CD8-positive, alpha-beta memory T cell (primary cell): ENCODE results near the gene TANC1. TPM values are rescaled to one million over a fixed set of nuclear protein-coding genes. Genes with fewer than 3 reads are reported as not detected.
"Not testable (repeated sequence)": the region's sequence is repeated elsewhere in the genome, so short reads cannot be mapped to it uniquely, and the experiment has no call there.

Experiments
- CTCF ChIA-PET: fragments of 350-600 bp; sonication (Branson Sonifier 250); formaldehyde crosslinking; loops from one replicate; lab custom pipeline; 2021; ENCODE audit warnings: antibody characterized with exemption; lab: Charles Lee
- POLR2A ChIA-PET: fragments of 350-600 bp; sonication (Branson Sonifier 250); formaldehyde crosslinking; loops from one replicate; lab custom pipeline; 2021; ENCODE audit warnings: antibody characterized with exemption; lab: Charles Lee
- DNase-seq, 5 donors: peaks; one replicate each; pipeline versions ENCODE4 v3.0.0 to v3.0.0-alpha.2; 2020 to 2022; ENCODE audit warnings: mixed read lengths in 1 of 5
- H3K27ac ChIP-seq: one replicate; pipeline ENCODE4 v1.7.0; 2013; ENCODE audit warnings: low read depth, mild to moderate bottlenecking, low read length, moderate library complexity
- H3K27me3 ChIP-seq: 2 replicates; pipeline ENCODE4 v1.7.0; 2013; ENCODE audit warnings: low read length, mild to moderate bottlenecking; ENCODE audit not compliant: insufficient read depth, poor library complexity, severe bottlenecking
- H3K36me3 ChIP-seq: 2 replicates; pipeline ENCODE4 v1.7.0; 2013; ENCODE audit warnings: mild to moderate bottlenecking, low read length, moderate library complexity; ENCODE audit not compliant: insufficient read depth
- H3K4me1 ChIP-seq: 2 replicates; pipeline ENCODE4 v1.7.0; 2013; ENCODE audit warnings: mild to moderate bottlenecking, low read length, moderate library complexity; ENCODE audit not compliant: insufficient read depth
- H3K4me3 ChIP-seq: 2 replicates; pipeline ENCODE4 v1.7.0; 2013; ENCODE audit warnings: mild to moderate bottlenecking, low read length
- H3K9me3 ChIP-seq: 2 replicates; pipeline ENCODE4 v1.7.0; 2013; ENCODE audit warnings: mild to moderate bottlenecking, low read length
- H3K27ac Mint-ChIP-seq, 8 donors: one replicate each; pipeline ENCODE4 v1.8.0; 2020 to 2021; ENCODE audit warnings: mixed read lengths in 8 of 8, mild to moderate bottlenecking in 6 of 8, inconsistent platforms in 3 of 8, moderate library complexity in 3 of 8
- H3K27me3 Mint-ChIP-seq, 2 donors: one replicate each; pipeline ENCODE4 v1.8.0; 2020 to 2021; ENCODE audit warnings: mixed read lengths in 2 of 2, mild to moderate bottlenecking in 1 of 2, moderate library complexity in 1 of 2
- H3K36me3 Mint-ChIP-seq, 3 donors: one replicate each; pipeline ENCODE4 v1.8.0; 2020 to 2021; ENCODE audit warnings: mixed read lengths in 3 of 3, inconsistent platforms in 1 of 3, mild to moderate bottlenecking in 1 of 3
- H3K4me1 Mint-ChIP-seq, 3 donors: one replicate each; pipeline ENCODE4 v1.8.0; 2020 to 2021; ENCODE audit warnings: mixed read lengths in 3 of 3, inconsistent platforms in 1 of 3, mild to moderate bottlenecking in 1 of 3
- H3K4me3 Mint-ChIP-seq, 7 donors: one replicate each; pipeline ENCODE4 v1.8.0; 2020 to 2021; ENCODE audit warnings: mixed read lengths in 7 of 7, mild to moderate bottlenecking in 6 of 7, moderate library complexity in 4 of 7, inconsistent platforms in 2 of 7
- H3K9me3 Mint-ChIP-seq, 5 donors: one replicate each; pipeline ENCODE4 v1.8.0; 2020 to 2022; ENCODE audit warnings: mixed read lengths in 5 of 5, mild to moderate bottlenecking in 3 of 5, moderate library complexity in 2 of 5, inconsistent platforms in 1 of 5
- polyA plus RNA-seq: library from polyadenylated mRNA; unstranded; fragments of 300-500 nt; fragmentation: Illumina TruSeq; gene quantifications from one replicate; pipeline ENCODE4 v1.2.3, GENCODE V29; 2021
- total RNA-seq, 2 experiments: library from RNA; stranded (reverse); gene quantifications; one replicate each; pipeline ENCODE4 v1.2.3, GENCODE V29; 2021

TANC1 gene
- total and polyA plus RNA-seq, 3 experiments from 2014 or later, result 0.11 to 0.64 (median 0.13) TPM

DNA sequence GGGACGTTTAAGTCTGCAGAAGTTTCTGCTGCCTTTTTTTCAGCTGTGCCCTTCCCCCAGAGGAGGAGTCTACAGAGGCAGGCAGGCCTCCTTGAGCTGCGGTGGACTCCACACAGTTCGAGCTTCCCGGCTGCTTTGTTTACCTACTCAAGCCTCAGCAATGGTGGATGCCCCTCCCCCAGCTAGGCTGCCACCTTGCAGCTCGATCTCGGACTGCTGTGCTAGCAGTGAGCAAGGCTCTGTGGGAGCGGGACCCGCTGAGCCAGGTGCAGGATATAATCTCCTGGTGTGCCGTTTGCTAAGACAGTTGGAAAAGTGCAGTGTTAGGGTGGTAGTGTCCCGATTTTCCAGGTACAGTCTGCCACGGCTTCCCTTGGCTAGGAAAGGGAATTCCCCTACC, 72.9 kb downstream of the TANC1 start:
- POLR2A ChIA-PET, H3K9me3 ChIP-seq, H3K27ac ChIP-seq, H3K4me1 Mint-ChIP-seq, H3K36me3 Mint-ChIP-seq, H3K36me3 ChIP-seq, H3K27me3 ChIP-seq, H3K27ac Mint-ChIP-seq, H3K9me3 Mint-ChIP-seq, H3K4me3 Mint-ChIP-seq, H3K4me3 ChIP-seq, H3K4me1 ChIP-seq, DNase-seq: not testable (repeated sequence)
- peaks cover 7 to 25% of the 10 kb centered on the region in 2 donors for H3K27me3 Mint-ChIP-seq
- CTCF ChIA-PET, result interaction anchor here (1.4 kb wide), 1 partner anchor 78 kb away, joined by 3 read pairs; no protein-coding TSS in a partner anchor

DNA sequence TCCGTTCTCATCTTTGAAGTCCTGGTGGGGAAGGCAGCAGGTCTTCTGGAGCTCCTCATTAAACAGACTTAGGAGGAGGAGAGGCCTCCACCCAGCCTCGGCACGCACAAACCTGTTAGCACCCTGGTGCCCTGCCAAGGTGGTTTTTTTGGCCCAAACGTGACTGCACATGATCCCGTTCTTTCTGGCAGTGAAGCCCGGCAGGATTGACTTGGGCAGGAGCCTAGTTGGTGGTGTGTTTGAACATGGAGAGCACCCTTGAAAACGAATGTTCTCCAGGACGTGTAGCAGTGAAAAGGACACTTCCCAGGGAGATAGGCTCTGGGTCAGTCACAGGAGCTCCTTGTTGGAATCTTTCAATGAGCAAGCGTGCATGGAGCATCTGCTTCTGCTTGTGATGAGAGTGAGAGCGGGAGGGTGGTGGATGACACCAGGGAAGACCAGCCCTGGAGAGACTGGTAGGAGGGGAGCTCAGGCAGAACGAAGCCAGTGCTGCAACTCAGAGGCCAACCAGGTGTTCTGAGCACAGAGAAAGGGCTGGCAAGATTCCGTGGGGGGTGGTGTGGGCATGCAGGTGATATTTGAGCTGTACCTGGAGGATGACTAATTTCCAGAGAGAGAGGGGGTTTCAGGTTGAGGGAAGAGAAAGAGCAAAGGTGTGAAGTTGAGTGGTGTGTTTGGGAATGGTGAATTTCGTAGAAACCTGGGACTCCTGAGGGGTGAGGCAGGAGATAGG, 73.8 kb downstream of the TANC1 start:
- ChIA-PET POLR2A (no interaction called here), CTCF (interaction anchor here (1.4 kb wide), 1 partner anchor 77 kb away, joined by 3 read pairs; no protein-coding TSS in a partner anchor)
- no peaks in the 10 kb centered on the region for H3K9me3 ChIP-seq
- no peaks in the 10 kb centered on the region for H3K4me1 Mint-ChIP-seq
- no peaks in the 10 kb centered on the region for H3K36me3 ChIP-seq
- H3K27ac ChIP-seq, result no peak overlapping the region
- H3K4me1 ChIP-seq, result no peaks in the 10 kb centered on the region
- H3K27ac Mint-ChIP-seq, result no peak overlapping the region
- H3K4me3 ChIP-seq, result no peak overlapping the region
- no peak for DNase-seq
- H3K4me3 Mint-ChIP-seq, result no peak overlapping the region
- H3K27me3 ChIP-seq, result no peaks in the 10 kb centered on the region
- peaks cover 7 to 25% of the 10 kb centered on the region in 2 donors for H3K27me3 Mint-ChIP-seq
- H3K9me3 Mint-ChIP-seq, result peaks cover 0 to 4% (median 2%) of the 10 kb centered on the region in 5 donors
- H3K36me3 Mint-ChIP-seq, result peaks cover 0 to 7% (median 0%) of the 10 kb centered on the region in 3 donors

DNA sequence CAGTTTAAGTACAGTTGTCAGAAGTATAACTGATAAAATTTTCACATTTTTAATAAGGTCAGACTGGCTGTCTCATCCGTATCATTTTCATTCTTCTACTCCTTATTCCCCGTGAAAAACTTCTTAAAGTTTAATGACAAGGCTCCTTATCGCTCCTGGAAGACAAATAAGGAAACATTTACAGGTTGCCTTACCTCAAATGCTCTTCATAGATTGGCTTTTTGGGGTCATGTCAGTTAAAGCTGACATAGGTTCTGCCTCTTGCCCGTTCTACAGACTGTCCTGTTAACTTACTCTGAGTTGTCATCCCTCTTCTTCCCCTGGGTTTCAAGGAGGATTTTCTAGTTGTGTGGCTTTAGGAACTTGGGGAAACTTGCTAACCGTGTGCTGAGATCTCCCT, 75.3 kb downstream of the TANC1 start:
- H3K4me3 Mint-ChIP-seq, result no peak overlapping the region
- no peaks in the 10 kb centered on the region for H3K9me3 ChIP-seq
- DNase-seq, result no peak
- no peaks in the 10 kb centered on the region for H3K36me3 ChIP-seq
- H3K27ac Mint-ChIP-seq, result no peak overlapping the region
- no peaks in the 10 kb centered on the region for H3K27me3 ChIP-seq
- ChIA-PET POLR2A (no interaction called here), CTCF (no interaction called here)
- peaks cover 7 to 32% of the 10 kb centered on the region in 2 donors for H3K27me3 Mint-ChIP-seq
- peaks cover 0 to 11% (median 0%) of the 10 kb centered on the region in 3 donors for H3K36me3 Mint-ChIP-seq
- H3K9me3 Mint-ChIP-seq, result peaks cover 0 to 2% (median 0%) of the 10 kb centered on the region in 5 donors
- H3K4me3 ChIP-seq, result no peak overlapping the region
- no peaks in the 10 kb centered on the region for H3K4me1 Mint-ChIP-seq
- H3K27ac ChIP-seq, result no peak overlapping the region
- H3K4me1 ChIP-seq, result no peaks in the 10 kb centered on the region

DNA sequence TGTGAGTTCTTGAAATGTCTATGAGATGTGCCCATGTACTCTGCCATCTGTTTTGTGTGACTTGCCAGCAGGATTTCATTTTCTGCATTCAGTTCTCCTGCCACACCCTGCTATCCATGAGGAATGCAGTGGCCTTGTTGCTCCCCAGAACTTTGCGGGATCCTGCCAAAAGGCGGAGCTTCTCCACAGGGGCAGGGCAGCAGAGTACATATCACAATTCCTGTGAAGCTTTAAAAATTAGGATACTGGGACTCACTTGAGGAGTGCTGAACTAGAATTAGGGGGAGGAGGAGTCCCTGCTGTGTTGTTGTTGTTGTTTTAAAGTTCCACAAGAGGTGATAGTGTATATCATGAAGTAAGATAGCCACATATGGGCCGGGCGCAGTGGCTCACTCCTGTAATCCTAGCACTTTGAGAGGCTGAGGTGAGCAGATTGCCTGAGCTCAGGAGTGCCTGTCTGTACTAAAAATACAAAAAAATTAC, 76.4 kb downstream of the TANC1 start:
- Histone ChIP-seq H3K4me3 (no peak overlapping the region), H3K27me3 (no peaks in the 10 kb centered on the region), H3K36me3 (no peaks in the 10 kb centered on the region), H3K27ac (no peak overlapping the region), H3K9me3 (no peaks in the 10 kb centered on the region), H3K4me1 (no peaks in the 10 kb centered on the region)
- Mint-ChIP-seq H3K36me3 (peaks cover 0 to 11% (median 0%) of the 10 kb centered on the region in 3 donors), H3K4me3 (no peak overlapping the region), H3K9me3 (peaks cover 0 to 2% (median 0%) of the 10 kb centered on the region in 5 donors), H3K4me1 (no peaks in the 10 kb centered on the region), H3K27ac (no peak overlapping the region), H3K27me3 (peaks cover 7 to 41% of the 10 kb centered on the region in 2 donors)
- no peak for DNase-seq
- CTCF ChIA-PET, result no interaction called here
- POLR2A ChIA-PET, result no interaction called here

DNA sequence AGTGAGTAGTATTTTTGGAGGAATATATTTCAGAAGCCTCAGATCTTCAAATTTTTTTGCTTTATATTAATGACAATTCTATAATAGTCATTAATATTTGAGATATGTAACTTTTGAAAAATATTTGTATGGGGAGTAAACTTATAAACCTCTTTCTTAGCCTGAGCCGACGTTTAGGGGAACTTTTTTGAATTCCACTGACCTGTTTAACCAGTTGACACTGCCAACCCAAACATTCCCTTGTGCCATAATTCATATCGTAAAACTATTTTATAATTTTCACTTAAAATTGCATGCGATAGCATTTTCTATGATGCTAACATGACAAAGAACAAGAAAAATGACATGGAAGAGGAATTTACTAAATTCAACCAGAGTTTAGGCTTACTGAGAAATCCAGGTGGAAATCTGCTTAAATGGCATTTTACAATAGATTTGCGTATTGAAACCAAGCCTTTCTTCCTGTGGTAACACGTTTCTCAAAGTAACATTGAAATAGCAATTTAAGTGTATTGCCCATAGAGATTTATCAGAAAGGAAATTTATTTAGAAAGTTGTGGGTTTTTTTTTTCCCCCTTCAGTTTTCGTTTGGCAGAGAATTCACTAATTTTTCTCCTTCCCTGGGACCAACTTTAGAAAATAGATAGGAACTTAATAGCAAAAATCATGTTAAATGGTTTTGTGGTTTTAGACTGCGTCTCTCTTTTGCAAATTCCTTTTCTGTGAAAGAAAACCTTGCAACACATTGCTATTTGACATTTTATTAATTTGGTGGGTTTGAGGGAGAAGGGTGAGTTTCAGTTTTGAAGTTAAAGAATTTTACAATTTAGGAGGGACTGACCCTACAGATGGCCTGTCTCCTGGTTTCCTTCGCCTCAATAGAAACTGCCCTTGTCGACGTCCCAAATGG, 77.4 kb downstream of the TANC1 start:
- POLR2A ChIA-PET, result no interaction called here
- H3K4me1 Mint-ChIP-seq, result no peaks in the 10 kb centered on the region

DNA sequence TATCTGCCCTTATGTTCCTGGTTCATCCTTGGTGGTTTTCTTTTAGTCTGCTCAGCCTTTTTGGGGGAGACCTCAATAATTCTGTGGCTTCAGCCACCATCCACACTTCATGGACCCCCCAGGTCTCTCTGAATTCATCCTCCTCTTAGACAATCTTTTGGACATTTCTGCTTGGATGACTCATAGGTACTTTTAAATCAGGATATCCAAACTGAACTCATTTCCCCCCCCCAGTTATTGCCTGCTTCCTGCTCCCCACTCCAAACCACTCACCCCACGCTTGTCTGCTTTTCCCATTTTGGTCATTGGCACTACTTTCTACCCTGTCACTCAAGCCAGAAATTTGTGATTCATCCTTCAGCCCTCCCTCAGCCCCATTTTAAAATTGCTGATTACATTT, 78.5 kb downstream of the TANC1 start:
- Mint-ChIP-seq H3K4me3 (no peak overlapping the region), H3K27ac (no peak overlapping the region), H3K9me3 (peaks cover 0 to 2% (median 0%) of the 10 kb centered on the region in 5 donors), H3K27me3 (peaks cover 7 to 48% of the 10 kb centered on the region in 2 donors), H3K36me3 (peaks cover 0 to 11% (median 0%) of the 10 kb centered on the region in 3 donors), H3K4me1 (no peaks in the 10 kb centered on the region)
- H3K9me3 ChIP-seq, result no peaks in the 10 kb centered on the region
- no peak for DNase-seq
- ChIA-PET POLR2A (no interaction called here), CTCF (no interaction called here)
- H3K36me3 ChIP-seq, result no peaks in the 10 kb centered on the region
- no peaks in the 10 kb centered on the region for H3K27me3 ChIP-seq
- no peak overlapping the region for H3K27ac ChIP-seq
- H3K4me1 ChIP-seq, result no peaks in the 10 kb centered on the region
- H3K4me3 ChIP-seq, result no peak overlapping the region

More for the DNA sequence above, 77.4 kb downstream of the TANC1 start:
- CTCF ChIA-PET, result no interaction called here
- DNase-seq, result no peak
- H3K9me3 Mint-ChIP-seq, result peaks cover 0 to 2% (median 0%) of the 10 kb centered on the region in 5 donors
- H3K4me3 Mint-ChIP-seq, result no peak overlapping the region
- no peaks in the 10 kb centered on the region for H3K36me3 ChIP-seq
- H3K4me1 ChIP-seq, result no peaks in the 10 kb centered on the region
- no peak overlapping the region for H3K27ac ChIP-seq
- peaks cover 0 to 11% (median 0%) of the 10 kb centered on the region in 3 donors for H3K36me3 Mint-ChIP-seq
- H3K27me3 ChIP-seq, result no peaks in the 10 kb centered on the region
- H3K27me3 Mint-ChIP-seq, result peaks cover 8 to 46% of the 10 kb centered on the region in 2 donors
- H3K27ac Mint-ChIP-seq, result no peak overlapping the region
- H3K4me3 ChIP-seq, result no peak overlapping the region
- no peaks in the 10 kb centered on the region for H3K9me3 ChIP-seq

DNA sequence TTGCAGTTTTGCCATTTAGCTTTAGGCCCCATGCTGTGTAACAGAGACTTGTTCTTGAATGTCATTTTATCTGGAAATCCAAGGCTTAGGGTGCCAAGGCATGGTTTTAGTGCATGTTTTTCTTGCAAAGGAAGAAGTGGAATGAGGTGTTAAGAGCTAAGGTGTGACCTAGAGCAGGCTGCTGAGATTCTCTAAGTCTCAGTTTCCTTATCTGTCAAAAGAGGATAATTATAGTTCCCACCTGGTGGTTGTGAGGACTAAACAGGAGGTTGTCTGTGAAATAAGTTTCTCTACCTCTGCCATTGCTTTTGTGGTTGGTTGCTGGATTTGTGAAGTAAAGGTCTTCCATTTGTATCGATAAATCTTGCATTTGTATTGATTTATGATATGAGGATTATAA, 82.0 kb downstream of the TANC1 start:
- Histone ChIP-seq H3K4me3 (no peak overlapping the region), H3K27me3 (no peaks in the 10 kb centered on the region), H3K9me3 (no peaks in the 10 kb centered on the region), H3K36me3 (no peaks in the 10 kb centered on the region), H3K4me1 (no peaks in the 10 kb centered on the region), H3K27ac (no peak overlapping the region)
- H3K4me3 Mint-ChIP-seq, result no peak overlapping the region
- H3K9me3 Mint-ChIP-seq, result no peaks in the 10 kb centered on the region
- H3K27ac Mint-ChIP-seq, result no peak overlapping the region
- ChIA-PET POLR2A (no interaction called here), CTCF (no interaction called here)
- DNase-seq, result no peak
- no peaks in the 10 kb centered on the region for H3K4me1 Mint-ChIP-seq
- H3K36me3 Mint-ChIP-seq, result peaks cover 0 to 4% (median 0%) of the 10 kb centered on the region in 3 donors
- H3K27me3 Mint-ChIP-seq, result peaks cover 3 to 39% of the 10 kb centered on the region in 2 donors

DNA sequence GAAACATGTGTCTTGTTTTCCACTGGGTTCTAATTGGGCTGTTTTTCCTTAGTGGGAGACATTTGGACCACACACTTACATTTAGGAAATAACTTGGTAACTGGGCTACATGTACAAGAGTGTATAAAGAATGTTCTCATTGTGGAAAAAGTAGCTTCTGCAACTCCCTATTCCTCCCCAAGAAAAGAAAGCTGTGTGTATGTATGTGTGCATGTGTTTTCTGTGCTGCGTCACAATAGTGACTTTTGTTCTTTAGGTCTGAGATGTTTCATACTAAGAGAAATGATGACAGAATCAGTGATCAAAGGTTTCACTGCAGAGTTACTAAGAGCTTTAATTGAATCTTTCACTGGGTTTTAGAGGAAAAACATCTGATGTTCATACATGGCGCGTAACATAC, 82.7 kb downstream of the TANC1 start:
- H3K27ac ChIP-seq, result no peak overlapping the region
- Mint-ChIP-seq H3K4me3 (no peak overlapping the region), H3K4me1 (no peaks in the 10 kb centered on the region), H3K27me3 (peaks cover 3 to 39% of the 10 kb centered on the region in 2 donors), H3K27ac (no peak overlapping the region), H3K9me3 (no peaks in the 10 kb centered on the region), H3K36me3 (peaks cover 0 to 4% (median 0%) of the 10 kb centered on the region in 3 donors)
- H3K4me1 ChIP-seq, result no peaks in the 10 kb centered on the region
- no peaks in the 10 kb centered on the region for H3K36me3 ChIP-seq
- ChIA-PET CTCF (no interaction called here), POLR2A (no interaction called here)
- no peaks in the 10 kb centered on the region for H3K27me3 ChIP-seq
- no peak for DNase-seq
- H3K4me3 ChIP-seq, result no peak overlapping the region
- no peaks in the 10 kb centered on the region for H3K9me3 ChIP-seq
